K562 (cell line): ENCODE data around the gene HOXC10.

Source experiments
- CTCF ChIP-seq, 3 experiments: IDR thresholded peaks in 2 of 3; conservative IDR thresholded peaks in 1 of 3; 2 replicates each; pipeline ENCODE4 v1.5.1; 2011 to 2012; ENCODE audit warnings: low read length in 3 of 3, mild to moderate bottlenecking in 3 of 3, control low read depth in 2 of 3, improper control_type of control experiment in 1 of 3, inconsistent platforms in 1 of 3, low read depth in 1 of 3, mixed read lengths in 1 of 3, moderate library complexity in 1 of 3; ENCODE audit not compliant: insufficient read depth in 2 of 3
- EP300 ChIP-seq: IDR thresholded peaks from 2 replicates; pipeline ENCODE4 v1.6.1; 2012; ENCODE audit warnings: low read length, improper control_type of control experiment
- NFE2 ChIP-seq: IDR thresholded peaks from 2 replicates; pipeline ENCODE4 v1.6.1; 2014; ENCODE audit warnings: antibody characterized with exemption, low read depth
- PBX2 ChIP-seq, 2 experiments: IDR thresholded peaks in 1 of 2; conservative IDR thresholded peaks in 1 of 2; 2 replicates each; pipeline ENCODE4 v1.6.1; 2016; ENCODE audit warnings: low read depth in 2 of 2, mild to moderate bottlenecking in 1 of 2, missing compliant biosample characterization in 1 of 2, missing genetic modification characterization in 1 of 2, moderate library complexity in 1 of 2
- POLR2A ChIP-seq: fragments of 450-650 bp; conservative IDR thresholded peaks from 2 replicates; pipeline ENCODE4 v1.6.1; 2016
- SAFB2 ChIP-seq: fragments of 200-400 bp; formaldehyde crosslinking; IDR thresholded peaks from 2 replicates; pipeline ENCODE4 v1.6.1; 2018; ENCODE audit warnings: borderline replicate concordance, low read length, low read depth, moderate library complexity; ENCODE audit not compliant: severe bottlenecking
- TBP ChIP-seq: optimal IDR thresholded peaks from 2 replicates; pipeline ENCODE3; 2011; ENCODE audit warnings: low read depth, low read length, improper control_type of control experiment
- TCF7 ChIP-seq: sonication (generic); IDR thresholded peaks from 2 replicates; pipeline ENCODE4 v1.6.1; 2016; ENCODE audit warnings: antibody characterized with exemption, borderline replicate concordance
- TEAD4 ChIP-seq, 2 experiments: sonication (generic) in 1 of 2; formaldehyde crosslinking in 1 of 2; IDR thresholded peaks; 2 replicates each; pipeline versions ENCODE4 v1.6.1 to v1.8.0; 2012 to 2022; ENCODE audit warnings: borderline replicate concordance in 1 of 2, inconsistent platforms in 1 of 2, low read length in 1 of 2, mild to moderate bottlenecking in 1 of 2, missing genetic modification reagents in 1 of 2

GRCh38 chr12:53939141-53940108, 45.5 kb upstream of the HOXC10 start:
- TF ChIP-seq POLR2A, result no peak
- no peak for TF ChIP-seq NFE2
- TF ChIP-seq EP300, result no peak
- no peak for TF ChIP-seq TCF7
- no peak for TF ChIP-seq CTCF (IDR thresholded peaks at IDR 0.05 in 2 of 3, conservative IDR thresholded peaks at IDR 0.05 in 1 of 3; ENCODE audit: insufficient read depth in 2 of 3, low read depth in 1 of 3, low read length in 3 of 3)
- TF ChIP-seq TBP, result no peak
- TF ChIP-seq TEAD4 (IDR thresholded peaks at IDR 0.05; ENCODE audit: low read length), result no peak
- no peak for TF ChIP-seq TEAD4 (CRISPR knock-in tag; IDR thresholded peaks at IDR 0.05; ENCODE audit: borderline replicate concordance)
- no peak for TF ChIP-seq SAFB2
- TF ChIP-seq PBX2 (CRISPR knock-in tag; IDR thresholded peaks at IDR 0.05; ENCODE audit: low read depth), result no peak
- TF ChIP-seq PBX2 (tag; conservative IDR thresholded peaks at IDR 0.05; ENCODE audit: low read depth), result no peak
